Astrocyte of the cerebellum (primary cell): ENCODE measurements around the gene CFAP100.

Experiments used
- DNase-seq: peaks from one replicate; pipeline ENCODE4 v3.0.0-alpha.2; 2011; ENCODE audit warnings: low read depth
- H3K4me3 ChIP-seq: 2 replicates; pipeline ENCODE4 v1.5.1; 2011; ENCODE audit warnings: mild to moderate bottlenecking, low read depth, low read length, moderate library complexity
- CTCF ChIP-seq: IDR thresholded peaks from 2 replicates; pipeline ENCODE4 v1.5.1; 2012; ENCODE audit warnings: low read length, low read depth, moderate library complexity, mild to moderate bottlenecking; ENCODE audit errors: missing control alignments
- in situ Hi-C: cut with HindIII; loops from 2 replicates; pipeline ENCODE4 v1.10.0; 2017; ENCODE audit warnings: low sequenced_read_pairs

Gene CFAP100

GRCh38 chr3:126484148-126484547 is 89.4 kb downstream of the CFAP100 start:
- in situ Hi-C loops: no loop called here
- DNase-seq: no peak
- TF ChIP-seq CTCF: no peak
- H3K4me3 ChIP-seq: no peak overlapping the region

- no peak for DNase-seq
- TF ChIP-seq CTCF: no peak
- H3K4me3 ChIP-seq: no peak overlapping the region
- in situ Hi-C loops: no loop called here
These were observed 90.0 kb downstream of the CFAP100 start for GRCh38 chr3:126484662-126485061.

- no peak for DNase-seq
- TF ChIP-seq CTCF: no peak
- H3K4me3 ChIP-seq: no peak overlapping the region
- in situ Hi-C loops: no loop called here
These were observed 90.6 kb downstream of the CFAP100 start for GRCh38 chr3:126485176-126485897.

GRCh38 chr3:126485956-126486355 is 91.2 kb downstream of the CFAP100 start:
- no peak overlapping the region for H3K4me3 ChIP-seq
- no peak for DNase-seq
- no peak for TF ChIP-seq CTCF
- in situ Hi-C loops: no loop called here
